Jurkat, Clone E6-1 (cell line): ENCODE results near the gene ADAT3.

ENCODE experiments used
- DNase-seq: peaks from one replicate; pipeline ENCODE4 v3.0.0-alpha.2; 2011; ENCODE audit warnings: low read depth, low spot score
- H3K4me3 ChIP-seq: 2 replicates; pipeline ENCODE4 v1.5.1; 2011; ENCODE audit warnings: mild to moderate bottlenecking, low read length, control low read depth, moderate library complexity

Gene ADAT3

DNA sequence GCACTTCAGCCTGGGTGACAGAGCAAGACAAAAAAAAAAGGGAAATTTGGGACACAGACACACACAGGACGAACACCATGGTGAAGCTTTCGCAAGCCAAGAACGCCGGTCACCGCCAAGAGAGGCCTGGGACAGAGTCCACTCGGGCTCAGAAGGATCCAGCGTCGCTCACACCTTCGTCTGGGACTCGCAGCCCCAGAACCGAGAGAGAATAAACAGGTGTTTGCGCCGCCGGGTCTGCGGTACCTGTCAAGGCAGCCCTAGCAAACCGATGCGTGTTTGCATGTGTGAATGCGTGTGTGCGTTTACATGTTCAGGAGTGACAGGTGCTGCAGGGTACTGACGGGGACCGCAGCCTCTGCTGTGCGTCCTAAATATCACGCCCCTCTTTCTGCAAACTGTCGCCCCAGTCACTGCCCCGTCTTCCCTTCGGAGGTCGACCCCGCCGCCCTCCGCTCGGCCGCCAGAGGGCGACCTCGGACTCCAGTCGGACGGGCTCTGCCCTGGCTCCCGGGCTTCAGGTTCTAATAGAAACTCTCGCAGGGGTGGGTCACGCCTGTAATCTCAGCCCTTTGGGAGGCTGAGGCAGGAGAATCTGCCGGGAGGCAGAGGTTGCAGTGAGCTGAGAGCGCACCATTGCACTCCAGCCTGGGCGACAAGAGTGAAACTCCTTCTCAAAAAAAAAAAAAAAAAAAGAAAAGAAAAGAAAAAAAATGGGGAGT lies 24.0 kb downstream of the ADAT3 start:
- DNase-seq: peak; percentile 57
- H3K4me3 ChIP-seq: peak overlapping the region; percentile 33

DNA sequence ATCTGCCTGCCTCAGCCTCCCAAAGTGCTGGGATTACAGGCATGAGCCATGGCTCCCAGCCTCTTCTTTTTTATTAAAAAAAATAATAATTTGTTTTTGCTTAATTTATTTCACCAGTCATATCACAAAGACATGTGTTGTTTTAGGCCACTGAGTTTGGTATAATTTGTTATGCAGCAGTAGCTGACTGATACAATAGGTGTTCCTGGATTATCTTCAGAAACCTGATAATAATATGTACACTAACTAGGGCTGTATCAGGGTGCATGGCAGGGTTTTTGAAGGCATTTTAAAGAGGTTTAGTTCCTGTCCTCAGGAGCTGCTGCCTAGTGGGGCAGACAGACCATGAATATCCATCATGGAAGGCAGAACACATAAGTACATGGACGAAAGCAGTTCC lies 26.2 kb downstream of the ADAT3 start:
- no peak overlapping the region for H3K4me3 ChIP-seq
- DNase-seq: no peak

DNA sequence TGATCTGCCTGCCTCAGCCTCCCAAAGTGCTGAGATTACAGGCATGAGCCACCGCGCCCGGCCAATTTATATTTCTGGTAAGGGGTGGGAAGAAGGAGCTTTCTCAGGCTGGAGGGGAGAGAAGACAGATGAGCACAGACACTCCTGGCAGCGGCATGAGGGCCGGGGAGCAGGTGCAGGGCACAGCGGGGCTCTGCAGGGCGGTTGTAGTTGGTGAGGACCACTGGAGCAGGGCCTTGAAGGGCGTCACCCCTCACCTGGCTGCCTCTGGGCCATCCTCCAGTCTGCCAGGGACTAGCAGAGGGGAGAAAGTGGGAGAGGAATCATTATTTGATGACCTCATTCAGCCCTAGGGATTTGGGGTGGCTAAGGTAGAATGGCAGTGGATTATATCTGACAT lies 27.2 kb downstream of the ADAT3 start:
- DNase-seq: no peak

DNA sequence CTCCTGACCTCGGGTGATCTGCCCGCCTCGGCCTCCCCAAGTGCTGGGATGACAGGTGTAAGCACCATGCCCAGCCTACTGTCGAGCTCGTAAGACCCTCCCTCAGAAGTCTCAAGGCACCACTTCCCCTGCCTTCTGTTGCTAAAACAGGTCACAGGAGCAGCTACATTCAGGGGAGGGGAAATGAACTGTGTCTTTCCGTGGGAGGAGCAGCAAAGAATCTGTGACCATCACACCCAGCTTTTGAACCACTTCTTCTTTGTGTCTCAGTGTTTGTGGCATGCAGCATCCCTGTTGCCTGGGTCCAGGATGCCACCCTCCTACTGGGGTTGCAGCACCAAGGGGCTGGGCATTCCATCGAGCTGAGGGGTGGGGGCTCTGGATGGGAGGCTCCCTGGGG lies 28.0 kb downstream of the ADAT3 start:
- H3K4me3 ChIP-seq: no peak overlapping the region
- no peak for DNase-seq

More for the DNA sequence above, 27.2 kb downstream of the ADAT3 start:
- no peak overlapping the region for H3K4me3 ChIP-seq

DNA sequence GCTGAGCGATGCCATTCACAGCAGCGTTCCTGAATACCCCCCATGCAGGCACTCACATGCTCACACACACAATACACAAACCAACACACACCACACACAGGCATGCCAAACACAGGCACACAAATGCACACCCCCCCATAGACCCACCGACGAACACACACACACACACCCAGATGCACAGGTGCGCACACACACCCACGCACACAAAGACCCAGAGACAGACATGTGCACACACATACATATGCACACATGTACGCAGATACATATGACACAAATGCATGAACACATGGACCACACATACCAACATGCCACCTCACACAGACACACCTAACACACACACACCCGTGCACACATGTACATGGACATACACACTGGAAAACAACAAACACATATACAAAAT lies 28.7 kb downstream of the ADAT3 start:
- H3K4me3 ChIP-seq: no peak overlapping the region

DNA sequence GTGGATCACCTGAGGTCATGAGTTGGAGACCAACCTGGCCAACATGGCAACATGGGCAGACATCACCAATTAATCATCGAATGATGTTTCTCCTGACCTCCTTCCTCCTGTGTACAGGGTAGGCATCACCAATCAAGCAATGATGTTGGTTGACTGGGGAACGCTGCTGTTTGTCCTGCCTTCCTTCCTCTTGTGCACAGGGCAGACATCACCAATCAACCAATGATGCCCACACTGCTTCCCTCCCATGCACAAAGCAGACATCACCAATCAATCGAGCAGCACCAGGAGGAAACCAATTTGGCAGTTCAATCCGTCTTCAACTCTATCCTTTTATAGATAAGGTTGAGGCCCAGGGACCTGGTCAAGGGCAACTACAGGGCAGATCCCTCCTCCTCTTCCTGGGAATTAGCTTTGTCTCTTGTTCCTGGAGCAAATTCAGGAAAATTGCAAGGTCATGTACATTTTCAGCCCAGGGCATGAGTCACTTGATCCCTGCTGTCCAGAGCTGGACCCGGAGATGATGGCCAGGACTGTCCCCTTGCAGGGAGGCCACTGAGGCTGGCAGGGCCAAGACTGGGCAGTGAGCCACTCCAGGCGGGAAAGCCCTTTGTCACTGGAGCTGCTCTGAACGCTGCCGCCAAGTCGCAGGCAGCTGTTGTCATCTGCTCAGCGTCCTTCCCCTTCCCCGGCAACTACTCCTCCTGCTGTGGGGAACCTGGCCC lies 30.4 kb downstream of the ADAT3 start:
- H3K4me3 ChIP-seq: no peak overlapping the region
- peak; percentile 81 for DNase-seq

More for the DNA sequence above, 28.7 kb downstream of the ADAT3 start:
- no peak for DNase-seq

DNA sequence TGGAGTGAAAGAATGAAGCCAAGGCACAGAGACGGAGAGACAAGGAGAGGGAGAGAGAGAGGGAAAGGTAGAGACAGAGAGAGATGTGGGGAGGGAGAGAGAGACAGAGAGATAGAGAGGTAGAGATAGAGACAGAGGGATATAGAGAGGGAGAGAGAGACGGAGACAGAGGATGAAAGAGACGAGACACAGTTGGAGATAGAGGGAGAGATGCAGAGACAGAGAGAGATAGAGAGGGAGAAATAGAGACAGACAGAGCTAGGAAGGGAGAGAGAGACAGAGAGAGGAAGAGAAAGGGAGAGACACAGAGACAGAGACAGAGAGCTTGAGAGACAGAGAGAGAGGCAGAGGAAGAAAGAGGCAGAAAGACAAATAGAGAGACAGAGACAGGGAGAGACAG lies 31.2 kb downstream of the ADAT3 start:
- H3K4me3 ChIP-seq: no peak overlapping the region
- DNase-seq: no peak

DNA sequence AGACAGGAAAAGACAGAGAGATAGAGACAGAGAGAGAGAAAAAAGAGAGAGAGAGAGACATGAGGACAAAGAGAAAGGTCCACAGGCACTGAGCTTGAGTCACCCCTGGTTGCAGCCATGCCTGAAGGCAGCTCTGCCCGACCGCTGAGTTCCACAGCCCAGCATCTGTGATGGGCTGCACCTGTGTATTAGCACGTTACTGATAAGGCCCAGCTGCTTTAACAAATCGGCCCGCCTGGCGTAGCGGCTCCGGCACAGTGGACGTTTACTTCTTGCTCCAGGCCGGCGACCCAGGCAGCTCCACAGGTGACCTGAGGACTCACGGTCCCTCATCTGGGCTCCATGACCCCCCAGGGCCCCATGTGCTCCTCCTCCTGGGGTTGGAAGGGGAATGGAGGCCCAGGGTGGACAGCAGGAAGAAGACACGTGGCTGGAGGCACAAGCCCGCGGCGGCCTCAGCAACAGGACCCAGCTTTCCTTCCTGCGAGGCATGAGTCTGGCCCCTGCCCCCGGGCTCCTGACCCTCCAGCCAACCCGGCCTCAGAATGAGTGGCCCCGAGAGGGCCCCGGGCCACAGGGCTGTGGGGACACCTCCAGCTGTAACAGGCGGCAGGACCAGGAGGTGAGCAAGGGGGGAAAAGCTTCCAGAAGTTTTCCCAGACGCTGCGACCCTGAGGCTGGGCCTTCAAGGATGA lies 31.9 kb downstream of the ADAT3 start:
- H3K4me3 ChIP-seq: no peak overlapping the region
- no peak for DNase-seq

DNA sequence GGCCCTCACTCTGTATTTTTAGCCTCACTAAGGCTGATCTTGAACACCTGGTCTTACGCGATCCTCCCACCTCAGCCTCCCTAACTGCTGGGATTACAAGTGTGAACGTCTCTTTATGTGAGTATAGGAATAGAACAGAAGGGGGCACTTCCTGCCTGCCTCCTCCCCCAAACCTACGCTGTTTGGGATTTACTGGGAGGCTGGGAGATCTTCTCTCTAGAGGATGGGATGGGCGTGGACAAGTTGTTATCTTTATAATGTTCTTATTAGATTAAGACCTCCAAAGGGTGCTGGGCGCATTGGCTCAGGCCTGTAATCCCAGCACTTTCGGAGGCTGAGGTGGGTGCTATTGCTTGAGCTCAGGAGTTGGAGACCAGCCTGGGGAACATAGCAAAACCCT lies 32.9 kb downstream of the ADAT3 start:
- no peak overlapping the region for H3K4me3 ChIP-seq
- DNase-seq: no peak

DNA sequence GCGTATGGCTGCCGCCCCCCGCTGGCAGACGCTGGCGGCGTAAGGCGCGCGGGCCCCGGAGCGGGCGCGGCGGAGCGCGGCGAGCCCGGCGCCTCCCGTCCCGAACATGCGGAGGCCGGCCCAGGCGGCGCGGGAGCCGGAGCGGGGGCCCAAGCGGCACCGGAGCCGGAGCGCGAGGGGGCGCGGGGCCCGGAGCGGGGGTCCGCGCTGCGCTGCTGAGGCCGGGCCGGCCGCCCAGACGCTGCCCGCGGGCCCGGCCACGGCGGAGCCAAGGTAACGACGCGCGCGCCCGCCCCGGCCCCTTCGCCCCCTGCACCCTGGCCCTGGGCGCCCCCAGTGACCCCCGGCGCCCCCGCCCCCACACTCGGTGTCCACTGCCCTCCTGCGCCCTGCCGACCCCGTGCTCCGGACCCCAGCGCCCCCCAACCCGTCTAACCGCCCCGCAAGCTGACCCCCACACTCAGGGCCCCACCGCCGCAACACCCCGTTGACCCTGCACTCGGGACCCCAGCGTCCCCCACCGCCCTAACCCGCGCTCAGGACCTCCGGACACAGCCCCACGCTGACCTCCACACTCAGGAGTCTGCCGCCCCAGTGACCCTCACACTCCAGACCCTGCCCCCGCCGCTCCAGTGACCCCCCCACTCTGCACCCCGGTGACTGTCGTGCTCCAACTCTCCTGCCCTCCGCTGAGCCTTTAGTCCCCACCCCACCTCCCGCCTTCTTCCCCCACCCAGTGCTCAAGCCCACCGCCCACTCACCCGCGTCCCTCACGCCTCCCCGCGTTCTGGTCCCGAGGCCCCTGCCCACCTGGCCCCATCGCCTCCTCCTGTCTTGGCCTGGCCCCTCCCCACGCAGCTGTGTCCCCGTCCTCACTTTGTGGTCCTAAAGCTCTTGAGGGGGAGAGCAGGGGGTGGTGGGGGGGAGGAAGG lies 36.2 kb downstream of the ADAT3 start, which contains the start of gene CSNK1G2:
Gene CSNK1G2, plus strand, starts transcription at position 27 of the 932 bp plus-strand sequence. CDS start 28,601 bp downstream, outside the sequence.
- no peak for DNase-seq

DNA sequence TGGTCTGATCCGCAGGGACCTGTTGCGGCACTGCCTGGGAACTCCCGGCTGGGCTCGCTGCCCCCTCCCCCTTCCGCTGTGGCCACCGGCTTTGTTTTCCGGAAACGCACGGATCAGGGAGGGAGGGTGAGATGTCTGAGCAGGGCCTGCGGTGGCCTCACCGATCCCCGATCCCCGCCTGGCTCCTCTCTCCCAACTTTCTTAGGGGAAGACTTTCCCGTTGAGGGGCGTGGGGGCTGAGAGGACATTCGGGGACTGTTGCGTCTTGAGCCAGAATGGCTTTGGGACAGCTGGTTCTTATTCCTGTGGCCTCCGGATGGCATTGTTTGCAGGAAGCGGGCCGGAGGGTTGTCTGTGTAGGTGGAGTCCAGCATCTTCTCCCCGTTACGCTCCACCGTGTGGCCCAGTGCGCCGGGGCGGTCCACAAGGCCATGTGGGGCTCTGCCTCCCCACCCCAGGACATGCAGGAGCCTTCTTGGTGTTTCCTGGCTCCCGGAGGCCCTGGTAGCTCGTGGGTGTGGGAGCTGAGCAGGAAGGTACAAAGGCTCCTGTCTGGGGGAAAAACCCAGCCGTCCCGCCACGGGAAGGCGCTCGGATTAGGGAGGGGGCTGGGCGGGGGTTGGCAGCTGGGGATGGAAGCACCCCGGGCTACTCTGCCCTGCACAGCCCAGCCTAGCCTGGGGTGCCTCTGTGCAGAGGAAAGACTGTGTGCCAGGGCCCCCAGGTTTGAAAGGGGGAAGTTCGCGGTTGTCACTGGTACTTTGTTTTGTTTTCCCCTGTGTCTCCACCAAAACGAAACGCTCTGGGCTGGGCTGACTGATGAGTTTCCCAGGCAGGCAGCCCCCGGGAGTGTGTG lies 37.1 kb downstream of the ADAT3 start:
- peak; percentile 59 for DNase-seq

More for the DNA sequence above, 36.2 kb downstream of the ADAT3 start, which contains the start of gene CSNK1G2:
- peak within 1 kb of the TSS; percentile 87 for H3K4me3 ChIP-seq

DNA sequence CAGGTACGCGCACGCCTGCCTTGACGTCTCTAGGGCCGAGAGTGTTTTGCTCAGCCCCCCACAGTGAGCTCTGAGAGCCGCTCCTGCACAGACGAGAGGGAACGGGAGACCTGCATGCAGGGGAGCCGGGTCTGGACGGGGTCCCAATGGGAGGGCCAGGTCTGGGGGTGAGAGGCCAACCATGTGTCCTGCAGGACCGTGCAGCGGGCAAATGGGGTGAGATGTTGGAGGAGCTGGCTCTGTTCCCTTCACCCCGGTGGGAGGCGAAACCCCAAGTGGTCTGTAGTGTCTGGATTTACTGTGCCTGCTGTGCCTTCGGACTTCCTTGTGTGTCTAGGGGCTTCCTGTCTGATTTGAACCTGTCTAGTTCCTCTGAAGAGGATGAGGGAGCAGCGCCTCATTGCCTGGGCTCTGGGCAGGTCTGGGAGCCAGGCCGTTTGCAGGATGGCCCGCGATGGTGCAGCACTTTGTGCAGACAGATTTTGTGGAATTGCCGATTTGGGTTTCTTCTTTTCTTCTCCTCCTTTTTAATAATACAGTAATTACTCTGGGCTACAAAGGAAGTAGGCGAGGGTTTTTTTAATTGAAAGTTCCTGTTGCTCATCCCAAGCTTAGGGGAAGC lies 37.8 kb downstream of the ADAT3 start:
- H3K4me3 ChIP-seq: peak overlapping the region; percentile 87
- DNase-seq: no peak

More for the DNA sequence above, 37.1 kb downstream of the ADAT3 start:
- H3K4me3 ChIP-seq: peak overlapping the region; percentile 87

DNA sequence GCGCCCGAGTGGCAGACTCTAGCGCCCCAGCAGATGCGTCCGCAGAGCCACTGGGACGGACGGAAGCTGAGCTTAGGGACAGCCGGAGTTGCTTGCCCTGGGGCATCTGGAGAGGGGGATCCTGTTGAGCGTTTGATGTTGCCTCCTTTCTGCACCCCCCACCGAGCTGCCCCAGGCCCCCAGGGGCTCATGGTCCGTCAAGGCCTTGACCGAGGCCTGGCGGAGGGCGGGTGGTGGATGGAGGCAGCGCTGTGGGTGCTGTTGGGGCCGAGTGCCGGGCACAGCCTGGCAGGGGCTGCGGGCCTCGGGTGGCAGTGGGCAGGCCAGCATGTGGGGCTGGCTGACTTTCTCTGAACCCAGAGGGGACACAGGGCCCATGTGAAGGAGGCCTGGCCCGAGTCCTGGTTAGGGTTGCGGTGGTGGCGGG lies 38.5 kb downstream of the ADAT3 start:
- no peak overlapping the region for H3K4me3 ChIP-seq

DNA sequence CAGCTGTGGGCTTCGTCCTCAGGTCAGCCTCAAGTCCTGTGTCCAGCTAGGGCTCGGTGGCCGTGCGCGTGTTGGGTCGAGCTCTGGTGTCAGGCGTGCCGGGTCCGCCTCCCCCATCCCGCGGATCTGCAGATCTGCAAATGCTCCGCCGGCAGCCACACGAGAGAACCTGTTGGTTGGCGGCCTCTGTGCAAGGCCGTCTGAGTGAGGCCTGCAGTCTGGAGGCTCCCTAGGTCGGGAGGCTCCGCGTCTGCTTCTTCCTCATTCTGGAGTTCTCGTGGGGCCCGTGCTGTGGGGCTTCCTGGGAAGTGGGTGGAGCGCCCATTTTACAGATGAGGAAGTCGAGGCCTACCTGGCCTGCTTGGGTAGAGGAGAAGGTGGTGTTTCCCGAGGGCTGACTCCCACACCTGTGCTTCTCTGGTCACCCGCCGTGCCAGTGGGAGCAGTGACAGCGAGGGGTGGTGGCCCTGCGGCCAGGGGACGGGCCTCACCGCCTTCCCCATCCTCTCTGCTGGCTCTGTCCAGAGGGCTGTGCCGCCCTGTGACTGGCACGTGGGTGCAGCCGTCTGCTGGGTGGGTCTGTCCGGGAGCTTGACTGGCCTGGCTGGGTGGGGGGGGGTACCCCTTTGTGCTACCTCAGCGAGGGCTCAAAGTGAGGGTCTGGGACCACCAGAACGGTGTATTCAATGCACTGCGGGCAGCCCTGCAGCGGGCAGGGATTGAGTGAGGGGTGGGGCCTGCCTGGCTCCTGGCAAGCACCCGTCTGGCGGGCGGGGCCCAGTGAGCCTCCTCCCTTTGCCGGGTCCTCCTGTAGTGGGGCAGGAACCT lies 39.1 kb downstream of the ADAT3 start:
- DNase-seq: no peak
- H3K4me3 ChIP-seq: no peak overlapping the region

More for the DNA sequence above, 38.5 kb downstream of the ADAT3 start:
- no peak for DNase-seq

DNA sequence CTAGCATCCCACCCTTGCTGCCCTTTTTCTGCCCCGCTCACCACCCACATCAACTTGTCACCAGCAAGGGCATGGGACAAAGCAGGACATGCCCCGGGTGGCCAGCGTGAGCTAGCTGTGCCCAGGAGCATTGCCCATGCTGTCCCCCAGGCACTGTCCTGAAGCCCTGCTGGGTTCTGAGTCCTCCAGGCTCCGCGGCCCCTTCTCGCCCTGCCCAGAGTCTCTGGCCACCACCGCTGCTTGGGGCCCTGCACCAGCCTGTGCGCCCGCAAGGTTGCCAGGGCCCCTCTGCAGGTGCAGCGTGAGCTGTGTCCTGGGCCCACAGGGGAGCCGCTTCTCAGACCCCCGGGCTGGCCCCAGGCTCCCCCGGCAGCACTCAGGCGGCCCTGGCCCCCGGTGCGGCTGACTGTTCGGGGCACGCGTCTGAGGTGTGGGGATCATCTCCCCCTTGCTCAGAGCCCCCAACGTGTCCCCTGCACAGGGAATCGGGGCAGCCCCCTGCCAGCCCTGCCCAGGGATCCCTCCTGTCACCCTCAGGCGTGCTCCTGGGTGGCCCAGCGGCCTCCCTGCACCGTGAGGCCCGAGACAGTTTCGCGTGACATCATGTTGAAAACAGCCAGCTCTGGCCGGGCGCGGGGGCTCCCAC lies 39.8 kb downstream of the ADAT3 start:
- no peak overlapping the region for H3K4me3 ChIP-seq
- DNase-seq: no peak

DNA sequence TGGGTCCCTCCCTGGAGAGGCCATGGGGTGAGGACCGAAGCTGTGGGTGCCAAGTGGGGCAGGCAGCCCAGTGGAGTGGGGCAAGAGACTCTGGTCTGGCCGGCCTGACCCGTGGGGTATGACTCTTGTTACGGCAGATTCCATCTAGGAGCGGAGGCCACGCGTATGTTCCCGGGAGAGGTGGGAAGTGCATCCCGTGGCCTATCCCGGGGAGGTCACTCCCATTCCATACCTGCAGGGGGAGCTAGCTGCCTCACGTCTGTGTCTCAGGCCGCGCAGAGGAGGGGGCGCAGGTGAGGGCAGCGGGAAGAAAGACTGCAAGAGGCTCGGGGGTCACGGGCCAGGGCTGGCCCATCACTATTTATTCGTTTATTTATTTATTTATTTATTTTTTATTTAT lies 40.7 kb downstream of the ADAT3 start:
- no peak overlapping the region for H3K4me3 ChIP-seq
- DNase-seq: no peak
